Astrocyte (in vitro differentiated cells and primary cell): Measurements from ENCODE around the gene ZCCHC24. TPM values are rescaled to one million over a fixed set of nuclear protein-coding genes. Genes with fewer than 3 reads are reported as not detected.

ENCODE experiments used
- DNase-seq: peaks from one replicate; pipeline ENCODE4 v3.0.0-alpha.2; 2010; ENCODE audit warnings: low read depth
- FAIRE-seq: peaks from 2 replicates; lab custom pipeline; 2011; peaks lifted over from hg19 to GRCh38; lab: Jason Lieb, UNC
- H2AFZ ChIP-seq: 2 replicates; pipeline ENCODE4 v1.6.0; 2012; ENCODE audit warnings: low read depth, low read length, inconsistent platforms
- H3K27ac ChIP-seq: 2 replicates; pipeline ENCODE4 v1.5.1; 2011; ENCODE audit warnings: low read depth, low read length, inconsistent platforms
- H3K27me3 ChIP-seq: 2 replicates; pipeline ENCODE4 v1.6.0; 2011; ENCODE audit warnings: low read length, inconsistent platforms; ENCODE audit not compliant: insufficient read depth
- H3K36me3 ChIP-seq: 2 replicates; pipeline ENCODE4 v1.5.1; 2011; ENCODE audit warnings: low read length, inconsistent platforms; ENCODE audit not compliant: insufficient read depth
- H3K4me1 ChIP-seq: 2 replicates; pipeline ENCODE4 v1.5.1; 2011; ENCODE audit warnings: low read length, inconsistent platforms; ENCODE audit not compliant: insufficient read depth
- H3K4me2 ChIP-seq: 2 replicates; pipeline ENCODE4 v1.6.0; 2012; ENCODE audit warnings: low read length, inconsistent platforms
- H3K4me3 ChIP-seq: 2 replicates; pipeline ENCODE4 v1.5.1; 2011; ENCODE audit warnings: low read depth, mild to moderate bottlenecking, low read length, inconsistent platforms; ENCODE audit not compliant: insufficient read depth
- H3K79me2 ChIP-seq: 2 replicates; pipeline ENCODE4 v1.6.0; 2012; ENCODE audit warnings: mild to moderate bottlenecking, low read length, inconsistent platforms; ENCODE audit not compliant: insufficient read depth
- H3K9ac ChIP-seq: 2 replicates; pipeline ENCODE4 v1.6.0; 2012; ENCODE audit warnings: mild to moderate bottlenecking, low read length, inconsistent platforms
- H3K9me3 ChIP-seq: 2 replicates; pipeline ENCODE4 v1.5.1; 2012; ENCODE audit warnings: low read depth, mild to moderate bottlenecking, low read length, inconsistent platforms; ENCODE audit not compliant: insufficient read depth
- H4K20me1 ChIP-seq: 2 replicates; pipeline ENCODE4 v1.6.0; 2012; ENCODE audit warnings: low read length, inconsistent platforms; ENCODE audit not compliant: insufficient read depth
- H3K27ac Mint-ChIP-seq: one replicate; pipeline ENCODE4 v1.8.0; 2021; ENCODE audit warnings: mild to moderate bottlenecking, mixed read lengths; ENCODE audit not compliant: unreplicated experiment
- H3K27me3 Mint-ChIP-seq: one replicate; pipeline ENCODE4 v1.8.0; 2021; ENCODE audit warnings: low read depth, mixed read lengths; ENCODE audit not compliant: unreplicated experiment
- H3K36me3 Mint-ChIP-seq: one replicate; pipeline ENCODE4 v1.8.0; 2021; ENCODE audit warnings: low read depth, mixed read lengths; ENCODE audit not compliant: unreplicated experiment
- H3K4me1 Mint-ChIP-seq: one replicate; pipeline ENCODE4 v1.8.0; 2021; ENCODE audit warnings: low read depth, mixed read lengths; ENCODE audit not compliant: unreplicated experiment
- H3K4me3 Mint-ChIP-seq: one replicate; pipeline ENCODE4 v1.8.0; 2021; ENCODE audit warnings: mild to moderate bottlenecking, moderate library complexity, mixed read lengths; ENCODE audit not compliant: unreplicated experiment
- H3K9me3 Mint-ChIP-seq: one replicate; pipeline ENCODE4 v1.8.0; 2021; ENCODE audit warnings: mild to moderate bottlenecking, mixed read lengths; ENCODE audit not compliant: unreplicated experiment
- CTCF ChIP-seq: IDR thresholded peaks from 2 replicates; pipeline ENCODE4 v1.5.1; 2011; ENCODE audit warnings: low read depth, mild to moderate bottlenecking, inconsistent platforms, low read length, moderate library complexity; ENCODE audit not compliant: insufficient read depth
- EZH2 ChIP-seq: IDR thresholded peaks from 2 replicates; pipeline ENCODE4 v1.6.1; 2012; ENCODE audit warnings: mild to moderate bottlenecking, low read length, inconsistent platforms; ENCODE audit not compliant: insufficient read depth
- total RNA-seq: library from RNA; stranded (reverse); gene quantifications from 2 replicates; pipeline ENCODE4 v1.2.1, GENCODE V29; 2021

ZCCHC24 gene
- total RNA-seq, 1 donor from 2014 or later: 21.4 TPM

- H3K9ac ChIP-seq: peak overlapping the region; percentile 65
- peak overlapping the region; percentile 3 for H3K4me3 Mint-ChIP-seq
- TF ChIP-seq EZH2: no peak
- no peak for TF ChIP-seq CTCF
- H2AFZ ChIP-seq: no peak overlapping the region
- peaks cover 13% of the 10 kb centered on the region for H3K36me3 Mint-ChIP-seq
- peaks cover 25% of the 10 kb centered on the region for H3K4me1 Mint-ChIP-seq
- peak overlapping the region; percentile 74 for H3K27ac ChIP-seq
- peaks cover 45% of the 10 kb centered on the region for H3K4me1 ChIP-seq
- no peaks in the 10 kb centered on the region for H3K27me3 Mint-ChIP-seq
- peaks cover 76% of the 10 kb centered on the region for H4K20me1 ChIP-seq
- FAIRE-seq: no peak
- H3K9me3 ChIP-seq: no peaks in the 10 kb centered on the region
- peak overlapping the region; percentile 58 for H3K27ac Mint-ChIP-seq
- peak overlapping the region; percentile 79 for H3K4me2 ChIP-seq
- H3K36me3 ChIP-seq: no peaks in the 10 kb centered on the region
- H3K4me3 ChIP-seq: peak overlapping the region; percentile 3
- H3K9me3 Mint-ChIP-seq: no peaks in the 10 kb centered on the region
- H3K27me3 ChIP-seq: no peaks in the 10 kb centered on the region
- peaks cover 64% of the 10 kb centered on the region for H3K79me2 ChIP-seq
- peak; percentile 80 for DNase-seq
These were observed 10.6 kb downstream of the ZCCHC24 start for GRCh38 chr10:79434821-79435251.

- Histone ChIP-seq H3K4me1 (peaks cover 45% of the 10 kb centered on the region), H3K27ac (peak overlapping the region; percentile 74), H3K79me2 (peaks cover 59% of the 10 kb centered on the region), H3K27me3 (no peaks in the 10 kb centered on the region), H3K9ac (peak overlapping the region; percentile 65), H2AFZ (no peak overlapping the region), H3K9me3 (no peaks in the 10 kb centered on the region), H3K4me2 (peak overlapping the region; percentile 79), H3K4me3 (no peak overlapping the region), H4K20me1 (peaks cover 70% of the 10 kb centered on the region), H3K36me3 (no peaks in the 10 kb centered on the region)
- Mint-ChIP-seq H3K27ac (peak overlapping the region; percentile 58), H3K36me3 (peaks cover 15% of the 10 kb centered on the region), H3K4me1 (peaks cover 22% of the 10 kb centered on the region), H3K4me3 (no peak overlapping the region), H3K27me3 (no peaks in the 10 kb centered on the region), H3K9me3 (no peaks in the 10 kb centered on the region)
- DNase-seq (peak; percentile 69), FAIRE-seq (no peak)
- TF ChIP-seq CTCF (no peak), EZH2 (no peak)
These were observed 11.2 kb downstream of the ZCCHC24 start for GRCh38 chr10:79434223-79434687.
